Stimulated activated CD4-positive, alpha-beta T cell treated with anti-CD3 and anti-CD28 coated beads, TNF-alpha, amount 100 ng/mL, for 1 hour (primary cell): ENCODE data around the gene GID4.

ENCODE experiments used
- DNase-seq, 3 donors: peaks; one replicate each; pipeline ENCODE4 v3.0.0-alpha.2; 2020; ENCODE audit warnings: low read depth in 3 of 3, low spot score in 1 of 3

Gene GID4

GRCh38 chr17:18099516-18099915, 60.3 kb downstream of the GID4 start:
- no peak for DNase-seq

DNA sequence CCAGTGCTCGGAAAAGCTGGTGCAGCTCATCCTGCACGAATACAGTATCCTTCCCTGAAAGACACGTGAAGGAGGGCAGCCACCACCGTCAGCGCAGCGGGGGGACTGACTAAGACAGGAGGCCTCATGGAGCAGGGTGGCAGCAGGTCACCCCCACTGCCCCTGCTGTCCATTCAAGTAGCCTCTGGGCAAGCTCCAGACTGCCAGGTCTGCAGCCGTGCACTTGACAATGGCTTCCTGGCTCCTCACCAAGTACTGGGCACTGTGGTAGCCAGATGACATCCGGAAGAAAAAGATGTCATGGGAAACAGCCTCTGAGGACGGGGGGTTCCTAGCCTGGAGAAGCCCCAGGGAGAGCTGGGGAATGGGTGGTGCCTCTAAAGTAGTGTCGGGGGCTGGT, 61.4 kb downstream of the GID4 start:
- DNase-seq, result no peak

DNA sequence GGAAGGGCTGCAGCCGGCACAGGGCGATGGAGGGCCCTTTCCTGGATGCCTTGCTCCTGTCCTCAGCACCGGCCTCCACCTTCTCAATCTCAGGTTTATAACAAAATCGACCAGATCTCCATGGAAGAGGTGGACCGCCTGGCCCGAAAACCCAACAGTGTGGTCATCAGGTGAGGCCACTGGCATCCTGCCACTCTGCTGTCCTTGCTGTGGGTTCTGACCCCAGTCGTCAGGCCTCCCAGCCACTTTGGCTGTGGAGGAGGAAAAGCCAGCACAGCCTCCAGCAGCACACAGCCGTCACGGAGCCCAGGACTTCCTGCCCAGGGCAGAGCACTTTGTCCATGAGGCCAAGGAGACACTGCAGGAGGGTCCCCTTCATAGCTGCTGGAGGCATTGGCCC, 62.6 kb downstream of the GID4 start:
- DNase-seq, result no peak

- DNase-seq, result no peak
Measured at GRCh38 chr17:18102640-18103039, 63.4 kb downstream of the GID4 start.

GRCh38 chr17:18105027-18105426, 65.8 kb downstream of the GID4 start:
- DNase-seq, result no peak

DNA sequence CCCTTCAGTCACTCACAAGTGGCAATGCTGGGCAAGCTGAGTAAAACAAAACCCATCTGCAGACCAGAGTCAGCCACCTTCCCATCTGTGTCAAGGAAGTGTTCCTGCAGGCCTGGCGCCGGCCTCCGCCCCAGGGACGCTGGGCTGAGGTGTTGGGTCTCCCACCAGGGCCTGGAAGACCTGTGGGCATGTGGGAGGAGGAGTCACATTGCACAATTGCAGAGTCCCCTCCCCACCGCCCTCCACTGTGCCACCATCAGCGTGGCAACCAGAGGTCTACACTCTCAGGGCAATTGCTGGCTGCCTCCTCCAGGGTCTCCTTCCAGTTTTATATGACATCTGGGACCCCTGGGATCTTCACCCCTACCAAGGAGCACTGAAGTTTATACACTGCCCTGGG, 66.4 kb downstream of the GID4 start:
- no peak for DNase-seq

- no peak for DNase-seq
Measured at GRCh38 chr17:18106211-18106610, 67.0 kb downstream of the GID4 start.

GRCh38 chr17:18107061-18107790, 68.0 kb downstream of the GID4 start:
- DNase-seq, result no peak

DNA sequence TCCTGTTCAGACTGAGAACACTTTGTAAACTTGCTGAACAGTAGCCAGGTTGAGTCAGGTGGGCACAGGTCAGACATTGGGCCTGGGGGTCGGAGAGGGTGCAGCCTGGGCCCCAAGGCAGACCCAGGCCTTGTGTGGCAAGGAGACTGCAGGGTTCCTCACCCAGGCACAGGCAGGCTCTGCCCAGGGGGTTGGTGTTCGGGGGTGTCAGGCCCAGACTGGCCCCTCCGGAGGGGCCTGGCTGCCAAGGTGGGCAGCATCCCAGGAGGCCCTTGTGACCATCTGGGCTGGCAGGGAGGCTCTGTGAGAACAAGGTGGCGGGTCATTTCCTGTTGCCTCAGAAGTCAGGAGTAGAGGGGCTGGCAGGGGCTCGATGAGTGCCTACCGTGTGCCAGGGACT, 68.8 kb downstream of the GID4 start:
- no peak for DNase-seq

GRCh38 chr17:18108401-18109312, 69.4 kb downstream of the GID4 start, which contains the start of gene MYO15A:
Gene MYO15A, plus strand, starts transcription at chr17:18108756. Its CDS starts 10,045 bp downstream, at chr17:18118801.
- DNase-seq, result no peak

GRCh38 chr17:18109935-18110485, 70.8 kb downstream of the GID4 start:
- DNase-seq, result no peak

GRCh38 chr17:18110636-18111145, 71.5 kb downstream of the GID4 start:
- DNase-seq, result no peak

GRCh38 chr17:18111330-18111971, 72.2 kb downstream of the GID4 start:
- DNase-seq, result no peak

- no peak for DNase-seq
Measured at GRCh38 chr17:18115517-18115916, 76.3 kb downstream of the GID4 start.

- no peak for DNase-seq
Measured at GRCh38 chr17:18116078-18116477, 76.9 kb downstream of the GID4 start.

- no peak for DNase-seq
Measured at GRCh38 chr17:18117533-18117932, 78.3 kb downstream of the GID4 start.
